OCI-LY3 (cell line): ENCODE data around the gene MAML1.

Source experiments
- H2AFZ ChIP-seq: fragments of 200-600, 300-600 bp; shearing (Covaris generic); 2 replicates; pipeline ENCODE4 v1.6.0; 2014; ENCODE audit warnings: antibody characterized with exemption, low read depth, low read length
- H3K27ac ChIP-seq: fragments of 200-600, 300-600 bp; sonication (generic); 2 replicates; pipeline ENCODE4 v1.5.1; 2014; ENCODE audit warnings: mild to moderate bottlenecking, low read length, moderate library complexity, mixed read lengths
- H3K27me3 ChIP-seq: fragments of 200-600, 300-600 bp; sonication (generic); 2 replicates; pipeline ENCODE4 v1.6.1; 2014; ENCODE audit warnings: low read depth, low read length, mixed read lengths
- H3K36me3 ChIP-seq: fragments of 200-600, 300-600 bp; sonication (generic); replicated peaks from 2 replicates; pipeline ENCODE3; 2014; ENCODE audit warnings: low read depth, low read length, mixed read lengths
- H3K4me1 ChIP-seq: fragments of 300-600, 200-600 bp; sonication (generic); 2 replicates; pipeline ENCODE4 v1.6.1; 2014; ENCODE audit warnings: low read length, mixed read lengths
- H3K4me2 ChIP-seq: fragments of 200-600, 300-600 bp; sonication (generic); 2 replicates; pipeline ENCODE4 v1.6.1; 2014; ENCODE audit warnings: low read length, mixed read lengths
- H3K4me3 ChIP-seq: fragments of 300-600, 200-600 bp; sonication (generic); 2 replicates; pipeline ENCODE4 v1.5.1; 2014; ENCODE audit warnings: antibody characterized with exemption, mild to moderate bottlenecking, low read length, moderate library complexity
- H3K79me2 ChIP-seq: fragments of 300-600, 200-600 bp; shearing (Covaris generic); 2 replicates; pipeline ENCODE4 v1.6.1; 2014; ENCODE audit warnings: mild to moderate bottlenecking, low read length, mixed read lengths
- H3K9ac ChIP-seq: fragments of 300-600, 200-600 bp; shearing (Covaris generic); 2 replicates; pipeline ENCODE4 v1.6.0; 2014; ENCODE audit warnings: mild to moderate bottlenecking, low read length, moderate library complexity
- H3K9me3 ChIP-seq: fragments of 200-600, 300-600 bp; shearing (Covaris generic); 2 replicates; pipeline ENCODE4 v1.6.1; 2014; ENCODE audit warnings: low read length, mixed read lengths; ENCODE audit not compliant: insufficient read depth
- H4K20me1 ChIP-seq: fragments of 200-600, 300-600 bp; sonication (generic); 2 replicates; pipeline ENCODE4 v1.6.1; 2016; ENCODE audit warnings: low read length, mixed read lengths; ENCODE audit not compliant: insufficient read depth
- EZH2phosphoT487 ChIP-seq: fragments of 200-600 bp; shearing (Covaris generic); IDR thresholded peaks from 2 replicates; pipeline ENCODE4 v1.6.1; 2018; ENCODE audit warnings: antibody characterized with exemption, mixed run types, low read depth
- TF ChIP-seq, protein P1 (sequence below): fragments of 200-600, 300-600 bp; sonication (generic); IDR thresholded peaks from 2 replicates; pipeline ENCODE4 v1.5.1; 2014; ENCODE audit warnings: antibody characterized with exemption, low read length, low read depth

The MAML1 gene

DNA sequence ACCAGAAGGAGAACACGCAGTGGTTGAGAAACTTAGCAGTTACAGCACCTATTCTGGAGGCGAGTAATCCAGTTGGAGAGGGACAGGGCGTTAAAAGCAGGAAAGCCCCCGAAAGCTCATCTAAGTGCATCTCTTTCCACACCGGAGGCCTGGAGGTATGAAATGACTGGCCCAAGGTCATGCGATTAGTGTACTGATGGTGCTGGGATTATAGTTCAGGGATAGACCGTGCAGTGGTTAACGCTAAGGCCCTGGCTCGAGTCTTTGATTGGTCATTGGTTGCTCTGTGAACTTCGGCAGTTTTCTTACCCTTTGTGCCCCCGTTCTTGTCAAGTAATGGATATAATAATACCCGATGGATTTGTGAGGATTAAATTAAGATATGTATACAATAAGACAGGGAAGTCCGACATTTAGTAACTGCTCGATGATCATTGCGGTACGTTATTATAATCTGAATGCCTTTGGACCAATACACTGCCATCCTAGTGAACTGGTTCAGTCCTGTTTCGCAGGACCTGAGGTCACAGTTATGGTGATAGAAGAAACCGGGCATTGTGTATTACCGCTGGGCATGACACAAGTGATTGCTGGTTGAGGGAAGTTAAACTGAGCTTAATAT lies 32.9 kb upstream of the MAML1 start:
- peak overlapping the region; percentile 85 for H3K4me2 ChIP-seq
- H3K27me3 ChIP-seq, result no peaks in the 10 kb centered on the region
- TF ChIP-seq EZH2phosphoT487, result no peak
- TF ChIP-seq, protein P1, sequence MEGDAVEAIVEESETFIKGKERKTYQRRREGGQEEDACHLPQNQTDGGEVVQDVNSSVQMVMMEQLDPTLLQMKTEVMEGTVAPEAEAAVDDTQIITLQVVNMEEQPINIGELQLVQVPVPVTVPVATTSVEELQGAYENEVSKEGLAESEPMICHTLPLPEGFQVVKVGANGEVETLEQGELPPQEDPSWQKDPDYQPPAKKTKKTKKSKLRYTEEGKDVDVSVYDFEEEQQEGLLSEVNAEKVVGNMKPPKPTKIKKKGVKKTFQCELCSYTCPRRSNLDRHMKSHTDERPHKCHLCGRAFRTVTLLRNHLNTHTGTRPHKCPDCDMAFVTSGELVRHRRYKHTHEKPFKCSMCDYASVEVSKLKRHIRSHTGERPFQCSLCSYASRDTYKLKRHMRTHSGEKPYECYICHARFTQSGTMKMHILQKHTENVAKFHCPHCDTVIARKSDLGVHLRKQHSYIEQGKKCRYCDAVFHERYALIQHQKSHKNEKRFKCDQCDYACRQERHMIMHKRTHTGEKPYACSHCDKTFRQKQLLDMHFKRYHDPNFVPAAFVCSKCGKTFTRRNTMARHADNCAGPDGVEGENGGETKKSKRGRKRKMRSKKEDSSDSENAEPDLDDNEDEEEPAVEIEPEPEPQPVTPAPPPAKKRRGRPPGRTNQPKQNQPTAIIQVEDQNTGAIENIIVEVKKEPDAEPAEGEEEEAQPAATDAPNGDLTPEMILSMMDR, result no peak
- no peak overlapping the region for H2AFZ ChIP-seq
- peaks cover 37% of the 10 kb centered on the region for H4K20me1 ChIP-seq
- no peaks in the 10 kb centered on the region for H3K9me3 ChIP-seq
- H3K36me3 ChIP-seq, result peaks cover 35% of the 10 kb centered on the region
- peaks cover 12% of the 10 kb centered on the region for H3K4me1 ChIP-seq
- peak overlapping the region; percentile 76 for H3K27ac ChIP-seq
- H3K9ac ChIP-seq, result peak overlapping the region; percentile 99
- H3K79me2 ChIP-seq, result peaks cover 72% of the 10 kb centered on the region
- H3K4me3 ChIP-seq, result peak overlapping the region; percentile 96

DNA sequence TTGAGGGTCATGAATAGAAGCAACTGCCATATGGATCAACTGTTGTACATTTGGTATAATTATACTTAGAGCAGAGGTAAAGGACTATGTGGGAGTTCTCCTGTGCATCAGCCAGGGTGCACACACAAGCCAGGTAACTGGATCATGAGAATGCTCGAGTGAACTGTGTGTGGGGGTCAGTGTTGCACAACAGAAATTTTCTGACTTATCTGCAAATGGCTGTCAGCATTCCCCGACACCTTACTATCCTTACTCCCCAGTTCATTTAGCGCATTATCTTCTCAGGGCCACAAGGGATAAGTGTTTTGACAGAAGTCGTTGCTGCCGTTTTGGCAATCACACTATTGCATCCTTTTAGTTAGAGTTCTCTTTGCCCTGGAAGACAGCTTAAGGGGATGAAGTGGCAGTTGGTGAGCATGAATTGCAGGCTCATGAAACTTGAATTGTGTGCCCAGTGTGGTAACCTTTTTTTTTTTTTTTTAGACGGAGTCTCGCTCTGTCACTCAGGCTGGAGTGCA lies 32.2 kb upstream of the MAML1 start:
- peaks cover 12% of the 10 kb centered on the region for H3K4me1 ChIP-seq
- TF ChIP-seq, protein P1, result no peak
- no peak for TF ChIP-seq EZH2phosphoT487
- no peaks in the 10 kb centered on the region for H3K9me3 ChIP-seq
- H3K27me3 ChIP-seq, result no peaks in the 10 kb centered on the region
- H3K79me2 ChIP-seq, result peaks cover 79% of the 10 kb centered on the region
- no peak overlapping the region for H2AFZ ChIP-seq
- H3K36me3 ChIP-seq, result peaks cover 42% of the 10 kb centered on the region
- H3K9ac ChIP-seq, result peak overlapping the region; percentile 99
- H3K27ac ChIP-seq, result peak overlapping the region; percentile 76; the same call in 1 of the 2 replicates
- peak overlapping the region; percentile 85 for H3K4me2 ChIP-seq
- H3K4me3 ChIP-seq, result peak overlapping the region; percentile 96
- H4K20me1 ChIP-seq, result peaks cover 44% of the 10 kb centered on the region

DNA sequence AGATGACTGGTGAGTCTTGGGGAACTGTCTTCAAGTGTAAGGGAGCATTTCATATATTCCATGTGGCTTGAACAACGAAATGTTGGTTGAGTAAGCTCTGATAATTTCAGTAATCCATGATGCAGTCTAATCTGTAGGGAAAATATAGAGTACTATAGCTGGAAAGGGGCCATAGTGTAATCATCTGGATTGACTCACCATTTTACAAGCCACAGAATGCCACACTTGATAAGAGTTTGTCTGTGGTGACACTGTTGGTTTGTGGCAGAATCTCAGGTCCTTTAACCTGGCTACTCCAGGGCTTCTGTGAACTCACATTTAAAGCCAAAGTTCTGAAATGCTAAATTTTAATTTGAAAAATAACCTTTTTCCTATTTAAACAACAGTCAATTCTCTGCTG lies 16.3 kb upstream of the MAML1 start:
- no peak overlapping the region for H3K4me3 ChIP-seq

DNA sequence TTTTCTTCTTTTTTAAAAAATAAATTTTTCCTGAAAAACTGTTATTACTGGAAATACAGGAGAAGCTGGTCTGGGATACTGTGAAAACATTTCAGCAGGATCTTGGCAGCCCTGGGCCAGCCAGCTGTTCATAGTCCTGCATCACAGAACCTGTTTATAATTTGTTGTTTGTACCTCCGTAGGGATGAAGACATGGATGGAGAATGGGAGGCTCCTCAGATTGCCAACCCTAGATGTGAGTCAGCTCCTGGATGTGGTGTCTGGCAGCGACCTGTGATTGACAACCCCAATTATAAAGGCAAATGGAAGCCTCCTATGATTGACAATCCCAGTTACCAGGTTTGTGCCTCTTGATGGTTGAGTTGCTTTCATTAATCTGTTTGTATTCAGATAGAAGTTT lies 12.4 kb upstream of the MAML1 start:
- H4K20me1 ChIP-seq, result peaks cover 29% of the 10 kb centered on the region
- H2AFZ ChIP-seq, result no peak overlapping the region
- no peak overlapping the region for H3K4me3 ChIP-seq
- no peaks in the 10 kb centered on the region for H3K4me1 ChIP-seq
- peaks cover 80% of the 10 kb centered on the region for H3K36me3 ChIP-seq
- peaks cover 74% of the 10 kb centered on the region for H3K79me2 ChIP-seq
- no peaks in the 10 kb centered on the region for H3K9me3 ChIP-seq
- no peak overlapping the region for H3K27ac ChIP-seq
- TF ChIP-seq EZH2phosphoT487, result no peak
- TF ChIP-seq, protein P1, result no peak
- H3K27me3 ChIP-seq, result no peaks in the 10 kb centered on the region
- no peak overlapping the region for H3K9ac ChIP-seq
- H3K4me2 ChIP-seq, result no peak overlapping the region

More for the DNA sequence above, 16.3 kb upstream of the MAML1 start:
- Histone ChIP-seq H3K9me3 (no peaks in the 10 kb centered on the region), H3K79me2 (peaks cover 67% of the 10 kb centered on the region), H3K27ac (no peak overlapping the region), H3K36me3 (peaks cover 62% of the 10 kb centered on the region), H3K4me2 (no peak overlapping the region), H3K9ac (no peak overlapping the region), H3K4me1 (no peaks in the 10 kb centered on the region), H3K27me3 (no peaks in the 10 kb centered on the region), H2AFZ (no peak overlapping the region), H4K20me1 (peaks cover 19% of the 10 kb centered on the region)
- TF ChIP-seq, protein P1, result no peak
- TF ChIP-seq EZH2phosphoT487, result no peak
